GM18511 (cell line): ENCODE data around the gene NUP153.

Source experiments
- ATAC-seq: cut with Tn5 transposase; IDR thresholded peaks from one replicate; pipeline ENCODE4 v1.9.1; 2021; ENCODE audit warnings: mild to moderate bottlenecking, moderate library complexity; ENCODE audit not compliant: unreplicated experiment

NUP153 gene

GRCh38 chr6:17574866-17575560, 131.7 kb downstream of the NUP153 start:
- ATAC-seq = no peak

GRCh38 chr6:17565399-17565798, 141.3 kb downstream of the NUP153 start:
- ATAC-seq = no peak
